Fibroblast of lung (primary cell): ENCODE measurements around the gene APC2.

Experiments
- CTCF ChIP-seq, 2 donors: IDR thresholded peaks in 1 of 2; conservative IDR thresholded peaks in 1 of 2; 1 replicate in 1 of 2; 2 replicates in 1 of 2; pipeline ENCODE4 v1.5.1; 2011 to 2012; ENCODE audit warnings: low read length in 2 of 2, control low read depth in 1 of 2, inconsistent platforms in 1 of 2, low read depth in 1 of 2, mild to moderate bottlenecking in 1 of 2
- EZH2 ChIP-seq: IDR thresholded peaks from 2 replicates; pipeline ENCODE4 v1.5.1; 2012; ENCODE audit warnings: low read length, control low read depth, mild to moderate bottlenecking; ENCODE audit errors: missing control alignments

DNA sequence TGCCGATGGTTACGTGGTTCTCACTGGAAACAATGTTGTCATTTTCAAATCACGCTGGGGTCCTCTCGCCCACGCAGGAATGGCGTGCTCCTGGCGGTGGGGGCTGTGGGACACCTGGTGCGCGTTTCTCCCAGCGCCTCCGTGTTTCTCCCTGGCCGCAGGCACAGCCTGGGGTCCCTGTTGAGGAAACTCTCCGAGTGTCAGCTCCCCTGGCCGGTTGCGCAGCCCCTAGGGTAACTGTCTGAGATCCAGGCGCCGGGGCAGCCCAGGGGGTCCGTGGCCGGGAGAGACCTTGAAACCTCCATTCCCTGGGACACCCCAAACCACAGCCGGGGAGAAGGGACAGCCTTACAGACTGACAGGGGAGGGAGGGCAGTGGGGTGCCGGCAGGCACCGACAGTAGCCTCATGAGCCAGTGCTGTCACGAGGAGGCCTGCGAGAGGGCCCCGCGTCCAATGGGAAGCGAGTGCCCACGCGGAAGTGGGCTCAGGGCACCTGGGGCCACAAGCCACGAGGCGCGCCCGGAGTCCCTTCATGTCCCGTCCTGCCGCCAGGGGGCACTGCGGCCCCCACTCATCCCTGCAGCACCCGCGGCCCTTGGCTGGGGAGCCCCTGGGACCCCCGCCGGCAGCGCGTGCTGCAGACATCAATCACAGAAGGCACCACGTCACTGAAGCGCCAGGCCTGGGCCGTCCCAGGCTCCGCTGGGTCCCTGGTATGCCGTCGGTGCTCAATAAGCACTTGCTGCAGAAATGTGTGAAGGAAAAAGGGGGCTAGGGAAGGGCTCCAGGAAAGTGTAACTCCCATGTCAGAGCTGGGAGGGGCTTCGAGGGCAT is 53.4 kb downstream of the APC2 start:
- TF ChIP-seq EZH2 (peak; percentile 76), CTCF (conservative IDR thresholded peaks at IDR 0.05 in 1 of 2, IDR thresholded peaks at IDR 0.05 in 1 of 2; ENCODE audit: low read depth in 1 of 2, low read length in 2 of 2) (peak; percentile 54 to 60)
